ENCODE data around the gene C1orf35.
A peak's percentile ranks its signal among the peaks of the same experiment; 100 is the strongest.

The C1orf35 gene

DNA sequence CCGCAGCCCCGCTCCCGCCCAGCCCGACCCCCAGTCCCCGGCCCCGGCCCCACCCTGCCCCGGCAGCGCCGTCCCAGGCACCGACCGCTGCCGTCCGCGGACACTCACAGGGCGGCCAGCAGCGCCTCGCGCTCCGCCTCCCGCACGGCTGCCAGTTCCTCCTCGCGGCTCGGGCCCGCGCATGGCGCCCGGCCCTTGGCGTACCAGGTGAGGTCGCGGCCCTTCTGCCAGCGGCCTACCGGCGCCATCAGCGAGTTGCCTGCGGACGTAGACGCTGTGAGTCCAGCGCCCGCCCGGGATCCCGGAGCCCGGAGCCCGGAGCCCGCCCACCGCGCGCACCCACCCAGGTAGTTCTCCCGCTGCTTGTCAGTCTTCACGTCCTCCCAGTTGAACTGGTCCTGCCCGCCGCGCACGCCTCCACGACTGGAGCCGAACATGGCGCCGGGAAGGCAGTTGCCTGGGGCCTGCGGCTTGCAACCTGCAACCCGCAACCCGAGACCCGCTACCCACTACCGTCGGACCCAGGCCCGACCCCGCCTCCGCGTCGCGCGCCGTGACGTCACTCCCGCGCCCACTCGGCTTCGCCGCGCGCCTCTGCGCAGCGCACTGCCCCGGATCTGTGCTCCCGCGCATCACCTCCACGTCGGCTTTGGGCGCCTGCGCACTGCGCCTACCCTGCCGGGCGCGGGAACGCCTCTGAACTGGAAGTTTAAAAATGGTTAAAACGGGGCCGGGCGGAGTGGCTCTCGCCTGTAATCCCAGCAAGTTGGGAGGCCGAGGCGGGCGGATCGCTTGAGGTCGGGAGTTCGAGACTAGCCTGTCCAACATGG, at the start of gene C1orf35:
Gene C1orf35 (minus strand): TSS at position 535 of the 830 bp plus-strand sequence. CDS start 98 bp downstream, at position 437.
- peak; percentile 96 for DNase-seq

DNA sequence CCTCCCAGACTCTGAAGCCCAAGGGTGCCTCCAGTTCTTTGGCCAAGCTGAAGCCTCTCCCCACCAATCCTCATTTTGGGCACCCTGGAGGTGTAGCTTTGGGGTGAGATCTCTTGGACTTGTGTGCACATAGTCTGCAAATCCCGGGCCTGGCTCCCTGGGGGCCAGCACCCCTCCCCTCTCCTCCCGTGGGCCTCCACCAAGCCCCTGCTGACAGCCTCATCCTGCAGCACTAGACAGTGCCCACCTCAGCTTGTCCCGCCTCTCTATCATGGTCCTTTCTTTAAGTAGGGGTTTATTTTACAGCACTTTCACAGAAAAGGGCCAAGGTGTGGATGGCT, 49.8 kb upstream of the C1orf35 start:
- no peak for DNase-seq

DNA sequence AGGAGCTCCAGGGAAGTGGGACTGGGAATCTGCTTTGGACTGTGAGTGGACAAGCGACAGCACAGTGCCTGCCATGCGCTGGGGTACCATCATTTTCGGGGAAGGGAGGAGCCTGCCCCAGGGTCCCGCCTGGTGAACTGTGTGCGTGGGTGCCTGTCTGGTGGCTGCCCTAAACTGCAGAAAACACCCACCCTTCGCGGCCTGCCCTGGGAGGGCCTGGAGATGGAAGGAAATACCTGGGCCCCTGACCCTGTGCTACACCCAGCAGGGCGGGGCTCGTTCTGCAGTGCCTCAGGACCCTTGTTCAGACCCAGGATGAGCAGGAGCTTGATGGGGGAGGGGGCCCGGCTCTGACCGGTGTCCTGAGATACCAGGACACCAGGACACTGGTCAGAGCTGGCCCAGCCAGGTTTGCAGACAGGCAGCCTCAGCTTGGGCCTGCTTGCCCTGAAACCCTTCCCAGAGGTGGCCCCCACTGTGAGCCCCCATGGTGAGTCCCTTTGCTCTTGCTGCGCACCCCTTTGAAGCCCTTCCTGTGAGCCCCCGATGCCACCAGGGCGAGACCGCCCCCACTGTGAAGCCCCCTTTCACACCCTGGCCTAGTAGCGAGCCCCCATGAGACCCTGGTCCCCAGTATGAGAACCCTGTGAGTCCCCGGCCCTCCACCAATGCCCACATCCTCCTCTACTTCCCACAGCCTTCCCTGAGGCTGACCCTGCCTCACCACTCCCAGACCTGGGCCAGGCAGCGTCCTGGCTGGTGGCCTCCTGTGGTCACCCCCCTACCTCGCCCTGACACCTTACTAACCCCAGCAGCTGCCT, 49.2 kb upstream of the C1orf35 start:
- no peak for DNase-seq

DNA sequence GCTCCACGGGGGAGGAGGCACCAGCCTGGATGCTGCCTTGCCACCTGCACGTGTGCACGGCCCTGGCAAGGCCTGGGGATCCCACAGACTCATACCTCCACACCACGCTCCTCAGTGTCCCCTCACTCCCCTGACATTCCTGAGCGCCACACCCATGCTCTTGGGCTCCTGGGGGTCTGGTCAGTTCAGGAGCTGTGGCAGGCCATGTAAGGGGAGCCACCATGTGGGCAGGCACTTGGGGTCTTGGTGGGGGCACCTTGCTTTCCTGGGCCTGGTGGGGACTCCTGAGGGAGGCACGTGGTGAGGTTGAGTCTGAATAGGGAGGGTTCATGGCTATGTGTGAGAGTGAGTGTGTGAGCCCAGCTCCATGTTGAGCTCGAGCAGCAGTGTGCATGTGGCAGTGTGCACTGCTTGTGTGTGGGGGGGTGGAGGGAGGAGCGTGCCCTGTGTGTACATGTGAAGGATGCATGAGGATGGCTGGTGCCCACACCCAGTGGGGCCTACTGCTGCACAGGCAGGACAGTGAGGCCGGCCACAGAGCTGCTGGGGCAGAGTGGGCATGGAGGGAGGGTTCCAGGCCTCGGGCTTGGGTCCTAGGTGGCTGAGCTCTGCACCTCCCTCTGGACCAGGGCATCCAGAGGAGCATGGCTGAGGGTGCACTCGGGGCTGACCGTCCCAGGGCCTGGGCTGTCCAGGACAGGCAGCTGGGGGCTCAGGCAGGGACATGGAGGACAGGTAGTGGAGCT, 48.2 kb upstream of the C1orf35 start:
- no peak for DNase-seq

DNA sequence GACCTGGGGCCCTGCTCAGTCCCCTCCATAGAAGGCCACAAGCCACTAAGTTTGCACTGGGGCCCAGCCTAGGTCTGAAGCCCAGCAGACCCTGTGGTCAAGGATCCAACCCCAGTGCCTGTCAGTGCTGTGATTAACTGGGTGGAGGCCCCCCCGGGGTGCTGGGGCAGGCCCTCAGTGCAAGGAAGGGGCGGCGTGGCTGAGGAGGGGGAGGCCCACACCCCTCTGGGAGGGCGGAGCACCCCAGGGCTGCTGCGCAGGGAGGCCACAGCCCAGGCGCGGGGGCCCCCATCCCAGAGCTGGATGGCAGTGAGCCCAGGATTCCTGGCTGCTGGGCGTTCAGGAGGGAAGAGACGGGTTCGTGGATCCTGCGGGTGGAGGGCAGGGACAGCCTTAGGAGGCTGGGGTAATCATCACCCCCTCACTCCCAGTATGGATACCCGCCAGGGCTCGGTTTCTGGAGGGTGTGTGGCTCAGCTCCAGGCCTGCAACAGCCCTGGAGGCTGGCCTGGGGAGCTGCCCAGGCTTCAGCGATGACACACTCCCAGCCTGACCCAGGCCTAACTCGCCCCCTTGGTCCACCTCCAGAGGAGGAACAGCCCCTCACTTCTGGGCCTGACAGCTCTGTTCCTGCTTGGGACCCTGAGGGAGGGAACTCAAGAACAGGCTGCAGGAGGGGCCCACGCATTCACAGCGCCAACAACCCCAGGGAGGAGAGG, 47.5 kb upstream of the C1orf35 start:
- DNase-seq, result no peak

DNA sequence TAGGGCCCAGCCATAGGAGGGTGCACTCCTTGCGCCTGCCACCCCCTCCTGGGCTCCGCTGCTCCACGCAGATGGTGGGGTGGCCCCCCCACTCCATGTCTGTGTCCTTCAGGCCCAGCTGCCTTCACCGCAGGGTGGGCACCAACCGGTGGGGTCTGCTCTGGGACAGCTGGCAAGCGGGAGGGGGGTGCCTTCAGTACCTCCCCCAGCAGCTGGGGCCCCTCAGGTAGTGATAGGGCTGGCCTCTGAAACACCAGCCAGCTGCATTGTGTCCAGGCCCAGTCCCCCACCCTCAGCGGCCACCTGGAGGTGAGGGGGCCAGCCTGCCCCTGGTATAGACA, 47.0 kb upstream of the C1orf35 start:
- DNase-seq, result no peak

DNA sequence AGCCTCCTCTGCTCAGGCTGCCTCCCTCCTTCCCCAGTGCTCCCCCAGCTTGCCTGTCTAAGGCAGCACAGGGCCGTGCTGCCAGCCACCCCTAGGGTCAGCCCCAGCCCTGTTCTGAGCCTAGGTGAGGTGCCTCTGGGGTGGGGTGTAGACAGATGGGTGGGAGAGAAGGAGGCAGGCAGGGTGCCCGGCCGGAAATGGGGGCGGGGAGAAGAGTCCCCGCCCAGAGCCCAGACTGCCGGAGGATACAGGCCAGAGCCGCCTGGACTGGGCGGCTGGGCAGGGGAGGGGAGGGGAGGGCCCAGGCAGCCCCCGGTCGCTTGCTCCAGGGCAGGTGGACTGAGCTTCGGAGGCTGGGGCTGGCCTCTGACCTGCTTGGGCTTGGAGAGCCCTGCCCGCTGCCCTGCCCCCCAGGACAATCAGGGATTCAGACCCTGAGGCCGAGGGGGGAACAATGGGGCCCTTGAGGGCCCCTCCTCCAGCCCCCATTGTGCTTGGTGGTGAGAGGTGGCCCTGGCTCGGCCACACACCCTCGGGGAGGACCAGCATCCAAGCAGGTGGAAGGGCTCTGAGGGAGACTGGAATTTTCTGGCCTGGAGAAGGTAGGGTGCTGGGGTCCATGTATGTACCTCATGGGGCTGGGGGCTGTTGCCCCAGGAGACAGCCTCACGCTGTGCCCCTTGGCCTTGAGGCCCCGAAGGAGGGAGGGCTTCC, 46.4 kb upstream of the C1orf35 start, which contains the start of gene GJC2:
Gene GJC2 (plus strand): TSS at position 525 of the 714 bp plus-strand sequence. CDS start 7,829 bp downstream, outside the sequence.
- no peak for DNase-seq

DNA sequence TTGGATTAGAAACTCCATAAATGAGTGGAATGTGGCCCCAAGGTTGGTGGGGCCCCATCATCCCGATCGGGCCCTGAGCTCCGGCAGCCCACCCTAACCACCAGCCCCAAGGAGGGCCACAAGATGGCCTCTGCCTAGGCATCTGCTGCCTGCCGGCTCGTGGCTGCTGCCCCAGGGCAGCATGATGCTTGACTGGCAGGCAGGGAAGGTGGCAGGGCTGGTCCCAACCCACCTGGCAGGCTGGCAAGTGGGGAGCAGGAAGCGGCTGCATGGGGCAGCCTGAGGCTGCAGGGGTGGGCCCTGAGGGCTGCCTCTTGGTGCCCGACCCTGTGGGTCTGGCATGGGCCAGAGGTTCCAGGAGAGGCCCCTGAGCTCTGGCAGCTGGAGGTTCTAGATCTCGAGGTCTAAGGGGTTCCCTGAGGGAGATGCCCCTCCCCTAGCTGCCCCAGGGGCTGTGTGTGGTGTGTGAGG, 45.8 kb upstream of the C1orf35 start:
- DNase-seq, result no peak

DNA sequence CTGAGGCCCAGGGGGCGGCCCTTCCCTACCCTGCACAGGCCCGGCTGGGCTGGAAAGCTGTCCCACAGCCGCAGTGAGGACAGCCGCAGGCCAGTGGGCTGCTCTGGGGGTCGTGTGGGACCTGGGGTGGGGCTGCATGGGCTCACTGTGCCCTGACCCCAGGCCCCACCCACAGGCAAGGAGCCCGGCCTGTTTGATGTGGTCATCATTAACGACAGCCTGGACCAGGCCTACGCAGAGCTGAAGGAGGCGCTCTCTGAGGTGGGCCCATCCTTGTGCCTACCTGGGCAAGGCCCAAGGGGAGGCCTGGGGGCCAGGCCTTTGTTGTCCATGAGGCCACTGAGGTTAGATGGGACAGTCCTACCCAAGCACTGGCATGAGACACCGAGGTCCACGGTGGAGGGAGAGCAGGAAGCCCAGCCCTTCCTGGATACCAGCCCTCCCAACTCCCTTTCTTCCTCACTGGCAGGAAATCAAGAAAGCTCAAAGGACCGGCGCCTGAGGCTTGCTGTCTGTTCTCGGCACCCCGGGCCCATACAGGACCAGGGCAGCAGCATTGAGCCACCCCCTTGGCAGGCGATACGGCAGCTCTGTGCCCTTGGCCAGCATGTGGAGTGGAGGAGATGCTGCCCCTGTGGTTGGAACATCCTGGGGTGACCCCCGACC, 45.2 kb upstream of the C1orf35 start:
- no peak for DNase-seq

DNA sequence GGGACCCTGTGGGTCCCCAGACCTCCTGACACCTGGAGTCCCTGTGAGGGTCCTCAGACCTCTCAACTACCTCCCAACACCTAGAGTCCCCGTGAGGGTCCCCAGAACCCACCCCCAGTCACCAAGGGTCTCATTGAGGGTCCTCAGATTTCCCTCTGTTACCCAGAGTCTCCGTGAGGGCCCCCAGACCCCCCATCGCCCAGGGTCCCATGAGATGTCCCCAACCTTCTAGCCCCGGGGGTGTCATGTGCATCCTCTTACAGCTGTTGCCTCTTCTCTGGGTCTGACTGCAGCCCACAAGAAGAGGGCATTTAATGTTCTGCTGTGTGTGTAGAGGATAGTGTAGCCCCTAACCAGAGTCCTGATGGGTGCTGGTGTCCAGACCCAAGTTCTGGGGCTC, 44.6 kb upstream of the C1orf35 start:
- no peak for DNase-seq

DNA sequence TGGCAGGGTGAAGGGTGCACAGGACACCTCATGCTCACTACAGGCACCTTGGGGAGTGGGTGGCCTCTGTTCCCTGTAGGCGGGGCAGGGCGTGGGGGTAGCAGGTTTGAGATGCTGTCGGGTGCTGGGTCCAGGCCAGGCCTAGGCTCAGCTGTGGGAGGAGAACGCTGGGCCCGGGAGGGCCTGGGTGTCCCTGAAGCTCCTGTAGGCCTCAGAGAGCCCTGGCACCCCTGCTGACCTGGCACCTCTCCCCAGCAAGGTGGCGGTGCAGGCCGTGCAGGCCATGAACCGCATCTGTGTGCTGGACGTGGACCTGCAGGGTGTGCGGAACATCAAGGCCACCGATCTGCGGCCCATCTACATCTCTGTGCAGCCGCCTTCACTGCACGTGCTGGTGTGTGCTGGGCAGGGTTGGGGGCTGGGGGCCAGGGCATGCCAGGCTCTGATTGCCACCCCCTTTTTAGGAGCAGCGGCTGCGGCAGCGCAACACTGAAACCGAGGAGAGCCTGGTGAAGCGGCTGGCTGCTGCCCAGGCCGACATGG, 44.1 kb upstream of the C1orf35 start:
- DNase-seq, result no peak

DNA sequence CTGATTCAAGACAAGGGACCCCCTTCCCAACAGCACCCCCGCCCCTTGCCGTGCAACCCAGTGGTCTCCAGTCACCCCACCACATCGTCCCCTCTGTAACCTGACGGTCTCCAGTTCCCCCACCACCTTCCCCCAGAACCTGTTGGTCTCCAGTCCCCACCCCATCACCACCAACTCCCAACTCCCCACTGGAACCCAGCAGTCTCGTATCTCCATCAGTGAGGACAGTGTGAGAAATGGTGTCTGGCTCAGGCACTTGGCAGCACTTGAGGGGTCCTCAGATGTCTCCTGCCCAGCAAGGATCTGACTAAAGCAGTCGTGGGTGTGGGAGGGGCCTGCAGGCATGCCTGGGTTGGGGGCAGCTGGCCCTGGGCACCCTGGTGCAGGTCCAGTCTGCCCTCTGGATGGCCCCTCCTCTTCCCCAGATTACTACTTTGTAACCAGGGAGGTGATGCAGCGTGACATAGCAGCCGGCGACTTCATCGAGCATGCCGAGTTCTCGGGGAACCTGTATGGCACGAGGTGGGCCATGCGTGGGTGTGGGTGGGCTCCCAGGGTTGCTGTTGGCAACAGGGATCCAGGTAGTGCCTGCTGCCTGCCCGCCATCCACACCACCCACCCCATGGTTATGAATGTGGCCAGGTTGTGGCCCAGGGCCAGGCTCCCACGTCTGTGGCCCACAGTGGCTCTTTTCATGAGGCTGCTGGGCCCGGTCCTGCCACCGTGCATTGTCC, 43.5 kb upstream of the C1orf35 start:
- DNase-seq, result no peak

DNA sequence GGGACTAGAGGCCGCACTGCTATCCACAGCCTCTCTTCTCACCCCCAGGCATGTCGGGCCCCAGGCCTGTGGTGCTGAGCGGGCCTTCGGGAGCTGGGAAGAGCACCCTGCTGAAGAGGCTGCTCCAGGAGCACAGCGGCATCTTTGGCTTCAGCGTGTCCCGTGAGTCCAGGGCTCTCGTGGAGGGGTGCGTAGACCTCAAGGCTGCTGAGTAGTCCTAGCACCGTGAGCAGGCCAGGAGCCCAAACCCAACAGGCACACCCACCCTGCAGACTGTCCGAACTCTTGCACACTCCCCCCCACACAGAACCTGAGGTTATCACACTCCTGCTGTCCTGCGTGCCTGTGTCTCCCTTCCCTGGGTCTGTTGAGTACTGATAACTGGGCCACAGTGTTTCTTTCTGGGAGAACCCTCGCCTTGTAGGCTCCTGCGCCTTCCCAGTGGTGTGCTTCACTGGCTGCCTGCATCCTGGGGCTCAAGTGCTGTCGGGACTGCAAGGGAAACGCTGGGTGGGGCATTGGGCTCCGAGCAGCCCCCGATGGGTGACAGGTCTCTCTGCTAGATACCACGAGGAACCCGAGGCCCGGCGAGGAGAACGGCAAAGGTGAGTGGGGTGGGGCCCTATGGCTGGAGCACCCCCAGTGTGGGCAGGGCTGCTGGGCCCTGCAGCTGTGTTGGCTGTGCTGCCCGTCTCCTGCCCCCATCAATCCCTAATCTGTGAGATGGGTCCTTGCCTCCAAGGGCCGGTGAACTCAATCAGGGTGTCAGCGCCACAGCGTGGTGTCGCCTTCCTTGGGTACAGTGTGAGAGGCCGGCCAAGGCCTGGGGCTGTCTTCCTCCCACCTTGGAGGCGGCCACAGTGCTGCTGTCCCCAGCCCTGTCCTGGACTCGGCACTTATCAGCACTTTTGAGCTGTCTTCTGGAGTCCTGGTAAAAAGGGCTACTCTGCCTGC, 42.6 kb upstream of the C1orf35 start:
- DNase-seq, result no peak

DNA sequence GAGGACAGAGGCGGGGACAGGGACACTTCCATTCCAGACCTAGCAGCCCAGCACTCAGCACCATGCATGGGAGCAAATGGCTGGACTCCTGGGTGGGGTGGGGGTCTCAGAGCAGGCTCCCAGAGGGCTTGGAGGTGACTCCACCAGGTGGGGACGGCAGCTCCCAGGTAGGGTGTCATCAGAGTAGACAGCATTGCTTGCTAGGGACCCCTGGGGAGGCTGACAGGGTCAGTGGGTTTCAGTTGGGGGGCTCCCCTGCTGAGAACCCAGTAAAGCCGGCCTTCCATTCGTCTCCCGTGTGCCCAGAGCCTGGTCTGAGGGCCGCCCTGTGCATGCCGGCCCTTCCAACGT, 41.8 kb upstream of the C1orf35 start:
- DNase-seq, result no peak

DNA sequence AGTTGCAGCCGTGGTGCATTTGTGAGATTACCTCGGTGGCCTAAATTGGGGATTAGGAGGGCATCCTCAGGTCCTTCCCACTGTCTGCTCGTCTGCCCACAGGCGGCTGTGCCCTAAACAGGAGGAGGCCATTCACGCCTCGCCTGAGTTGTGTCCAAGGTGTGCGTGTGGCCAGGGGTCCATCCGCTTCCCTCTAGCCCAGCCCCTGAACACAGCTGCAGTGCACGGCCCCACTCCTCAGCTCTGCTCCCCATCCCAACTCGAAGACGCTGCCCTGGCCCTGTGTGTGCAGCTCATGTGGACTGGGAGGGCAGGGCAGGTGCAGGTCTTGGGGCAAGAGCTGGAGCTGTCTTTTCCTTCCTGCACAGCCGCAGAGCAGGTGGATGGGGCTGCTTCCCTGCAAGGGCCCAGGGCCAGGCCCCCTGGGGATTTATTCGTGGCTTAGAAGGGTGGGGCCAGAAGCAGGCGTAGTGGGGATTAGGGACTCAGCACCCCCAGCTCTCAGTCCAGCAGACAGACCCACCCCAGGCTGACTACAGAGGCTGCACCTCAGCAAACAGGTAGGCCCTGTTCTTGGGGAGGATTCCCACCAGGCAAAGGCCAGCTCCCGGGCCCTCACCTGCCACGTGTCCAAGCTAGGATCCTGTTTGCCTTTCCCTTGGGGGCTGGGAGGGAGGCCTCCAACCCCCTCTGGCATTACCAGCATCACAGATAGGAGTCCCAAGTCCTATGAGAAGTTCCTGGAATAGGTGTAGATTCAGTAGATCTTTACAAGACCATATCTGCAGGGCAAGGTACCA, 41.3 kb upstream of the C1orf35 start:
- DNase-seq, result no peak

DNA sequence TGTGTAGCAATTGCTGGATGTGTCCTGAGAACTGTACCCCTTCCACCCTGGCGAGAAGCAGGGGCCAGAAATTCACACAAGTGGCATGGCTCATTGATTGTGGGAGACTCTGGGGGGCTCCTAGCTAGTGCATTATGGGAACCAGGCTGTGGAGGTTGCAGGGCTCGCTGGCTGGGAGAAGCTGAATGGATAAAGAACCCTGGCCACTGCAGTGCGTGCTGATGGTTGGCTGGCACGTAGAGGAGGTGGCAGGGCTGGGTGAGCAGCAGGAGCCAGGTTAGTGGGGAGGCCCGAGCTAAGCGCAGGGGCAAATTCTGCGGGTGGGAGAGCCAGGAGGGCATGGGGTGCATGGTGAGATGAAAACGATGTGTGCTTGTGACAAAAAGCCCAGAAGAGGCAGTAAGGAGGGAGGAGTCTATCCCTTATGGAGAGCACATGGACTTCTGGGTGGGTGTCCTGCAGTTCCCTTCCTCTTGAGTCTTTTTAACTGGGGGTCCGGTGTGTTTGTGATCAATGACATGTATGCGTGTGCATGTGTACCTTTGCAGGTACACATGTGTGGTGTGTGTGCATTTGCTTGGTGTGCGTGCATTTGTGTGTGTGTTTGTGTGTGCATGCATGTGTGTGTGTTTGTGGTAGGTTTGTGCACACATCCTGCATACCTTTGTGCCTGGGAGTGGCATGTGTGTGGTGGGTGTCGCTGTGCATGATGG, 40.5 kb upstream of the C1orf35 start:
- no peak for DNase-seq

DNA sequence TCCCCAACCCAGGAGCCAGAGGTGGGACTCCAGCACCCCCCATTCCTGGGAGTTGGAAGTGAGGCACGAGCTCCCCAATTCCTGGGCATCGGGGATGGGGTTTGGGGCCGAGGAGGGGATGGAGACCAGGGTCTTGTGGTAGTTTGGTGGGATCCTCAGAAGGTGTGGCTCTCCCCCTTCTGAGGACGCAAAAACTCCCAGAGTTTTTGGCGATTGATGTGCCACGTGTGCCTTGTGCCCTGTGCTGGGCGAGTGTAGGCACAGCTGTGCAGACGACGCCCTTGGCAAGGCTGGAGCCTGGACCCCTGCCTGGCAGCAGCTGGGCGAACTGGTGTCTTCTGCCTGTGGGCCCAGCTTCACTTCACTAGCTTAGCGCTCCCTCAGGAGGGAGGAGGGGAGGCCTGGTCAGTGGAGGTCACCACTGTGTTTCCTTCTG, 39.6 kb upstream of the C1orf35 start:
- no peak for DNase-seq

Measured in NCI-H1092 treated with DMSO at 0.1 percent for 48 hours (cell line).